Measurements from ENCODE around the gene SMOC1. TPM values are rescaled to one million over a fixed set of nuclear protein-coding genes. Genes with fewer than 3 reads are reported as not detected.

SMOC1 gene
- total RNA-seq, 1 experiment from 2014 or later = 0.68 TPM

GRCh38 chr14:69921052-69921451 lies 41.8 kb downstream of the SMOC1 start:
- H3K18ac ChIP-seq (ENCODE audit: insufficient read length, low read depth, low read length) = no peak overlapping the region
- no peaks in the 10 kb centered on the region; the same call in 1 of the 2 replicates for H3K27me3 ChIP-seq (ENCODE audit: insufficient read depth, low read length)
- no peak overlapping the region for H3T11ph ChIP-seq (ENCODE audit: low read length)
- no peak for TF ChIP-seq CTCF (conservative IDR thresholded peaks at IDR 0.05)
- H2BK15ac ChIP-seq (ENCODE audit: low read depth, low read length) = no peak overlapping the region
- H2BK5ac ChIP-seq (ENCODE audit: insufficient read length, low read length) = no peak overlapping the region
- H2BK12ac ChIP-seq (ENCODE audit: insufficient read length, low read depth, low read length) = no peak overlapping the region
- Mint-ChIP-seq H3K9me3 (no peaks in the 10 kb centered on the region), H3K4me3 (no peak overlapping the region), H3K4me1 (peaks cover 18 to 23% of the 10 kb centered on the region in 2 experiments), H3K27ac (0 out of 7 replicates have a peak overlapping the region, but pooled peaks of 1 of the 3 experiments have one; percentile 69), H3K27me3 (ENCODE audit: low read depth) (peaks cover 8% of the 10 kb centered on the region), H3K36me3 (ENCODE audit: insufficient read depth in 1 of 3, low read depth in 3 of 3) (no peaks in the 10 kb centered on the region)
- H3K79me1 ChIP-seq (ENCODE audit: insufficient read depth, low read depth, low read length, poor library complexity, severe bottlenecking) = no peaks in the 10 kb centered on the region
- H4K8ac ChIP-seq (replicated peaks; ENCODE audit: insufficient read length, low read depth, low read length) = no peak overlapping the region
- H2BK20ac ChIP-seq (ENCODE audit: low read depth, low read length, poor library complexity, severe bottlenecking) = no peak overlapping the region
- no peak for DNase-seq
- H3K23me2 ChIP-seq (ENCODE audit: insufficient read length, low read depth, low read length, poor library complexity, severe bottlenecking) = no peaks in the 10 kb centered on the region
- H3K23ac ChIP-seq (ENCODE audit: insufficient read length, low read depth, low read length) = no peak overlapping the region
- H2AK5ac ChIP-seq (ENCODE audit: insufficient read length, low read length) = no peak overlapping the region
- H3K79me2 ChIP-seq (ENCODE audit: insufficient read depth, low read length) = no peaks in the 10 kb centered on the region
- no peaks in the 10 kb centered on the region for H4K20me1 ChIP-seq (ENCODE audit: control insufficient read depth, insufficient read depth, insufficient read length)
- no peak overlapping the region for H3K9ac ChIP-seq (ENCODE audit: extremely low read depth, insufficient read length, low read length)
- no peak overlapping the region for H3K56ac ChIP-seq (ENCODE audit: insufficient read length, low read depth, low read length)
- no peak overlapping the region for H3K4ac ChIP-seq (ENCODE audit: low read depth, low read length)
- no peak overlapping the region for H3K14ac ChIP-seq (ENCODE audit: insufficient read depth, low read length)
- H3K4me1 ChIP-seq (ENCODE audit: insufficient read depth, low read length) = no peaks in the 10 kb centered on the region
- no peak overlapping the region for H2AFZ ChIP-seq (ENCODE audit: low read length)
- H4K91ac ChIP-seq (ENCODE audit: insufficient read length, low read depth, low read length) = no peak overlapping the region
- no peak overlapping the region for H3K4me2 ChIP-seq (ENCODE audit: insufficient read depth, insufficient read length, low read length)
- no peak overlapping the region for H3K27ac ChIP-seq (ENCODE audit: insufficient read length, low read depth, low read length)
- H2BK120ac ChIP-seq (ENCODE audit: low read depth, low read length, poor library complexity, severe bottlenecking) = no peak overlapping the region
- no CpG with 5 or more reads among the region's 9 CpGs for WGBS (ENCODE audit: extremely low coverage, insufficient read length, low lambda C conversion rate)
- H3K9me3 ChIP-seq (ENCODE audit: control insufficient read depth, low read depth, low read length) = no peaks in the 10 kb centered on the region
- H4K5ac ChIP-seq (ENCODE audit: insufficient read length, low read depth, low read length) = no peak overlapping the region

Measured in H9 (cell line).